ENCODE data around the gene ZNF367.
A peak's percentile ranks its signal among the peaks of the same experiment; 100 is the strongest.
"Not testable (repeated sequence)": the region's sequence is repeated elsewhere in the genome, so short reads cannot be mapped to it uniquely, and the experiment has no call there.

The ZNF367 gene

DNA sequence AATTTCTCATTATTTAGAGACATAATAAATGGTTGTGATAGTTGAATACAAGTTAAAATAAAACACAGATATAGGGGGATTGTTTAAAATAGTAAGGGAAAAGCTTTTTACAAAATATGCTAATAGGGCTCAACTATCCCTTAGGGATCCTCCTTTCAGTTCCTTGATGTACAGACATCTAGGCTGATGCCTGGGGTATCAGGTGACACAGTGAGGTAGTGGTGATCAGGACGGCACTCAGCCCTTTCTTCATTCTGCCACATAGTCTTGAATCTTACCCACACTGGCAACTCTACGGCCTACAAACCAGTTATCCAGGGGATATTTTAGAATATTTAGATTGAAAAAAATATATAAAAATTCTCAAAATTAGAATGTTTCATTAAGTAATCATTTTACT is 22.2 kb downstream of the ZNF367 start:
- no peak for ATAC-seq
- Mint-ChIP-seq H3K4me1 (peaks cover 13% of the 10 kb centered on the region), H3K4me3 (no peak overlapping the region), H3K36me3 (peaks cover 23% of the 10 kb centered on the region), H3K27me3 (no peaks in the 10 kb centered on the region), H3K27ac (no peak overlapping the region), H3K9me3 (peaks cover 9% of the 10 kb centered on the region)

DNA sequence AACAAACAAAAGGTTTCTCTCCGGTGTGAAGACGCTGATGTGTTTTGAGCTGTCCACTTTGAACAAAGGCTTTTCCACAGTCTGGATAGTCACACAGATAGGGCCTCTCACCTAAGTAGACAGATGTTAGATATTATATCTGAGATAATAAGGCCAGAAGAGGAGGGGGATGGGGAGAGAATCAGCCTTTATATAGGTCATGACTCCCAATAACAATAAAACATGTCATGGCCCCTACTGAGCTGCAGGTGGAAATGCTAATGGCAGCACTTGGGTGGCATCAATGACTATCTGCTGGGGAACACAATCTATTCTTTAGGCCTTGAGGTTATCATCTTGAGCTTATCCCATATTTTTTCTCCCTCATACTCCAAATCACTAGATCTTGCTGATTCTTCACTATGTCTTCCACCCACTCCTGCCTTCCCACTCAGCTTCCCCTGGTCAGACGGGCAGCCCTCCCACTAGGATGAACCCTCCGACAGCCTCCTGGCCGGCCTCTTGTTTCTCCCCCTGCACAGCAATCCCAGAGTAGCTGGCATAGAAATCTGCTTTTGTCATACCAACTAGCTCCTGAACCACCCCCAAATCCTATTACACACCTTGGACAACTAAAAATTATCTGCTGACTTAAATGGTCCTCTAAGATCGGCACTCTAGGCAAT is 23.2 kb downstream of the ZNF367 start:
- Mint-ChIP-seq H3K36me3 (peaks cover 13% of the 10 kb centered on the region), H3K27me3 (no peaks in the 10 kb centered on the region), H3K27ac (no peak overlapping the region), H3K9me3 (peaks cover 4% of the 10 kb centered on the region), H3K4me3 (no peak overlapping the region), H3K4me1 (peaks cover 7% of the 10 kb centered on the region)
- ATAC-seq = no peak

DNA sequence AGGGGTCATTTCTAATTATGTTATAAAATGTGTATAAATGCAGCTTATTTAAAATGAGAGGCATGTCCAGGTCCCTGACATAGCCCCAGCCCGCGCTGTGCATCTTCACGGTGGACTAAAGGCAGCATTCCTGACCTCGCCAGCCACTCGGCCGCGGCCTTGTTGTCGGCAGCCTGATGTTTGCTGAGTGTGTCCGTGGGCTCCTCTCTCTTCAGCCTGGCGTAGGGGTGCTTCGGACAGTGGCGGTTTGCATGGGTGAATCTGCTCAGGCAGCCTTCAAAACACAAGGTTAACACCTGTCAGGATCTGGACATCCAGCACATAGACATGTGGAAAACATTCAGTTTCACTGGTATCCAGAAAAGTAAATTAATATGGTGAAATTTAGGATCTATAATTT is 25.9 kb downstream of the ZNF367 start:
- Mint-ChIP-seq H3K4me1 (no peaks in the 10 kb centered on the region), H3K27ac (no peak overlapping the region), H3K4me3 (no peak overlapping the region), H3K27me3 (no peaks in the 10 kb centered on the region), H3K36me3 (peaks cover 6% of the 10 kb centered on the region), H3K9me3 (no peaks in the 10 kb centered on the region)
- no peak for ATAC-seq

DNA sequence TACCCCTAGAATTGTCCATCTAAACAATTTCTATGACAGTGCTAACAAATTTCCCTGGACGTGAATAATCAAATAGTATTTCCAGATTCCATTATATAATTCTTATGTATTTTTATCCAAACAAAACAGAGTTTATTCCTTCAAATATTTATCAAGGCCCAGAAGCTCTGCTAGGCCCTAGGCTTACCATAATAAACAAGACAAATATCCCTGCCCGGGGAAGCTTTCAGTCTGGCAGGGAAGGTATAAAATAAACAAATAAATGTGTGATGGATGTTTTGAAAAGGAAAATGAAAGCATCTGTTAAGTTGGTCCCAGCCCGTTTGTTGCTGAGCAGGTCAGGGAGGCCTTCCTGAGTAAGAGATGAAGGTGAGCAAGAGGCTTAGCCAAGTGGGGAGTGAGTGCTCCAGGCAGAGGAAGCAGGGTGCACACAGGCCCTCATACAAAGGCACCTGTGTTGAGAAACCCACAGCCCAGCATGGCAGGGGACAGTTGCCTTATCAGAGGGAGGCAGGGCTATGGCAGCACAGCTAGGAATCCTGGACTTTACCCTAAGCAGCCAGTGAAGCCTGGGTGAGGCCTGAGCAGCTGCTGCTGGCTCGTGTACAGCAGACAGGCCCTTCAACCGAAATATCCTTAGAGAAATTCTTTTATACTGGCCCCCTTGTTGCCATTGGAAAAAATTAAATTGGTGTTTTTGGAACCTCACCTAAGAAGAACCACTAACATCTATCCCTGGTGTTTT is 27.0 kb downstream of the ZNF367 start:
- H3K4me1 Mint-ChIP-seq = no peaks in the 10 kb centered on the region
- no peak overlapping the region for H3K4me3 Mint-ChIP-seq
- peaks cover 6% of the 10 kb centered on the region for H3K36me3 Mint-ChIP-seq
- no peak overlapping the region for H3K27ac Mint-ChIP-seq
- H3K27me3 Mint-ChIP-seq = no peaks in the 10 kb centered on the region
- no peaks in the 10 kb centered on the region for H3K9me3 Mint-ChIP-seq
- no peak for ATAC-seq

DNA sequence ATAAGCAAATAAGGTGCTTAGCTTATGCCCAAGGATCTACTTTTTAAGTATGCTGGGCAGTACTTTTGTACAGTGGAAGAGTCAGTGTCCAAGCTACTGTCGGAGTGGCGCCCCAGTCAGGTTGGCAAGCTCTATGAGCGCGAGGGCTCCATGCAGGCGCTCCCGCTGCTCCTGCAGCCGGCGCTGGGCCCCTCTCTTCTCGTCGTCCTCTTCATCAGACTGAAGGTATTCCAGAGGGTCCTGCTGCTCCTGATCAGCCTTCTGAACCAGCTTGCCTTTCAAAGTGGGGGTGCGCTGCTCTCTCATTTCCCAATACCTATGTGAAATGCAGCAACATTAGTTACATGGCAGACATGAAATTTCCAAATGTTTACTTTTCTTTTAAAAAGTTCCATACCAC is 30.0 kb downstream of the ZNF367 start:
- H3K27me3 Mint-ChIP-seq = no peaks in the 10 kb centered on the region
- H3K9me3 Mint-ChIP-seq = no peaks in the 10 kb centered on the region
- peaks cover 6% of the 10 kb centered on the region for H3K36me3 Mint-ChIP-seq
- ATAC-seq = no peak
- no peak overlapping the region for H3K27ac Mint-ChIP-seq
- H3K4me1 Mint-ChIP-seq = no peaks in the 10 kb centered on the region
- H3K4me3 Mint-ChIP-seq = no peak overlapping the region

DNA sequence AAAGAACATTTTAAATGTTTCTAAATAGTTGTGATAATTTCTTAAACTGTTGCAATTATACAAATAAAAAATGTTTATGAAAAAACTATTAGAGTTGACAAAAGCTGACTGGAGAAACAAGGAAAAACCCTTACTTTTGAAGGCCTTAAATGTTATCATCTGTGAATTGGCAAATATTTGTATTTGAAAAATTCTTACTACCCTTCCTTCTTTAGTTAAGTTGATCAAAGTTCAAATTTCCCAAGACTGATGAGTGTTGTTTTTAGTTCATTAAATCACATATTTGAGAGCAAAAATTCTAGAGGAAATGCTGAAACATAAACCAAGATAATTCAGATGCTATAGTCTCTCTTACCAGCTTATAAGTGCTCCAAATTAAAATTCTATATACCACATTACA is 32.0 kb downstream of the ZNF367 start:
- H3K4me1 Mint-ChIP-seq = peaks cover 15% of the 10 kb centered on the region
- no peaks in the 10 kb centered on the region for H3K27me3 Mint-ChIP-seq
- H3K36me3 Mint-ChIP-seq = peaks cover 7% of the 10 kb centered on the region
- no peak for ATAC-seq
- H3K27ac Mint-ChIP-seq = peak overlapping the region; percentile 21
- no peak overlapping the region for H3K4me3 Mint-ChIP-seq
- no peaks in the 10 kb centered on the region for H3K9me3 Mint-ChIP-seq

DNA sequence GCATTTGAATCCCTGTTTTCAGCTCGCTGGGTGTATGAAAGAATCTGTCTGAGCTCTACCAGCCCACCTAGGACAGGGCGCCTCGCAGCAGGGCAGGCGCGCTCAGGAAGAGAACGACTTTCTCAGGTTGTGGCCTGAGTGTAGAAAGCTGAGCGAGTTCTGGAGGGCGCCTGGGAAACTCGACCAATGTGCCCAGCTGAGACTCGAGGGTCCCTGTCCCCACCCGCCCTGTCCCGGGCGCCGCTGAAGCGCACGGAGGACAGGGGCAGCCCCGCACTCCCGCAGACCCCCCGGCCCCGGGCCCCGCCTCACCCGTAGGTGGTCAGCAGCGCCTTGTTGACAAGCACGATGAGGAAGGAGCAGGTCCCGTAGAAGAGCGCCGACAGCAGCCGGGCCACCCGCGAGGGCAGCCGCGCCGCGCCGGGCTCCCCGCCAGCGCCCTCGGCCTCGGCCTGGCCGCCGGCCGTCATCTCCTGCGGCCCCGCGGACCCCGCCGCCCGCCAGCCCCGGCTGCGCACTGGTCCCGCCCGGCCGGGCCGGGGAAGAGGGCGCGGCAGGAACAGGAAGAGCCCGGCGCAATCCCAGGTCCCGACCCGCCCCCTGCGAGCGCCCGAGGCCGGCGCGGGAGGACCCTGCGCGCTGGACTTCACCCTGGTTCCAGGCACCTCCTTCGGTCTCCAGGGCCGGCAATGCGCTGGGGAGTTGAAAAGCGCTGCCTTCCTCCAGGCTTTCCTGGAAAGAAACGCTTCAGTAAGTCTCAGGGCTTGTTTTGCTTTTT is 34.8 kb downstream of the ZNF367 start, which contains the start of gene SLC35D2:
SLC35D2 (minus strand) TSS at position 547 of the 778 bp plus-strand sequence; CDS start at position 470, 77 bp downstream.
- Mint-ChIP-seq H3K36me3 (peaks cover 17% of the 10 kb centered on the region), H3K27me3 (no peaks in the 10 kb centered on the region), H3K4me3 (peak within 1 kb of the TSS; percentile 79), H3K27ac (peak within 1 kb of the TSS; percentile 70), H3K9me3 (no peaks in the 10 kb centered on the region), H3K4me1 (peaks cover 20% of the 10 kb centered on the region)
- peak; percentile 78 for ATAC-seq

DNA sequence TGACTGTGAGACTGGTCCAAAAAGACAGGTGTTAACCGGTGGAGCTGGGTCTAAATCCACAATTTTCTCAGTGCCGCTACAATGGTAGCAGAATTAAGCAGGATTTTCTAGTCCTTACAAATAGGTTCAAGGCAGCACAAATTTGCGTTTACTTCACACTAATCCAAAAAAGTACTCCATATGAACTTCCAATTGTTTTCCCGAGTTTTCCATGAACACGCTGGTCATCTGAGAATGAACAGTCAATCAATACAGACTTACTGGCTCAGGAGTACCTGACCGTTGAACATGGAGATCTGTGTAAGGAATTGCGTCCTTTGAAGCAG is 35.4 kb downstream of the ZNF367 start:
- H3K36me3 Mint-ChIP-seq = peaks cover 17% of the 10 kb centered on the region
- no peak for ATAC-seq
- no peaks in the 10 kb centered on the region for H3K27me3 Mint-ChIP-seq
- H3K4me3 Mint-ChIP-seq = peak overlapping the region; percentile 77
- H3K27ac Mint-ChIP-seq = peak overlapping the region; percentile 30
- peaks cover 20% of the 10 kb centered on the region for H3K4me1 Mint-ChIP-seq
- no peaks in the 10 kb centered on the region for H3K9me3 Mint-ChIP-seq

DNA sequence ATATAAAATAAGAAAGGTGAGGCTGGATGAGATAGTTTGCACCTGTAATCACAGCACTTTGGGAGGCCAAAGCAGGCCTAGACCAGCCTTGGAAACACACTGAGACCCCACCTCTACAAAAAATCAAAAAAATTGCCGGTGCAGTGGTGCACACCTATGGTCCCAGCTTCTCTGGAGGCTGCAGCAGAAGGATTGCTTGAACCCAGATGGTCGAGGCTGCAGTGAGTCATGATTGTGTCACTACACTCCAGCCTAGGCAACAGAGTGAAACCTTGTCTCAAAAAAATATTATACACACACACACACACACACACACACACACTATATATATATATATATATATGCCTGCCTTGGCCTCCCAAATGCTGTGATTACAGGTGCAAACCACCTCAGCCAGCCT is 36.0 kb downstream of the ZNF367 start:
- Mint-ChIP-seq H3K36me3 (peaks cover 21% of the 10 kb centered on the region), H3K4me3 (no peak overlapping the region), H3K27me3 (no peaks in the 10 kb centered on the region), H3K27ac (no peak overlapping the region), H3K4me1 (peaks cover 20% of the 10 kb centered on the region), H3K9me3 (no peaks in the 10 kb centered on the region)
- no peak for ATAC-seq

DNA sequence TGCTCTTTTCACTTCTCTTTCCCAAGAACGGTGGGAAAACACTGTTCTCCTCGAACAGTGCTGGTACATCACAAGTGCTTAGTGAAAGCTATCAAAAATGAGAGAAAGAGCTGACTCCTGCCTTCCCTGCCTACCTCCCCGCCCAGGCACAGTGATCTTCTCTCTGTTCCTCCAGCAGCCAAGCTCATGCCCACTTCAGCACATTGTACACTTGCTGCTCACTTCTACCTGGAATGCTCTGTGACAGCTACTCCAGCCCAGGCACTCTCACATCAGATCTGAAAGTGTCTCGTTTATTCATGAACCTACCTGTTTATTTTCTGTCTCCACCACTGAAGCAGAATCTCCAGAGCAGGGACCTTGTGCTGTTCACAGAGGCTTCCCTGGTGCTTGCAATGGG is 36.5 kb downstream of the ZNF367 start:
- no peak overlapping the region for H3K4me3 Mint-ChIP-seq
- peaks cover 21% of the 10 kb centered on the region for H3K36me3 Mint-ChIP-seq
- H3K4me1 Mint-ChIP-seq = peaks cover 20% of the 10 kb centered on the region
- H3K27ac Mint-ChIP-seq = no peak overlapping the region
- H3K27me3 Mint-ChIP-seq = no peaks in the 10 kb centered on the region
- no peak for ATAC-seq
- no peaks in the 10 kb centered on the region for H3K9me3 Mint-ChIP-seq

DNA sequence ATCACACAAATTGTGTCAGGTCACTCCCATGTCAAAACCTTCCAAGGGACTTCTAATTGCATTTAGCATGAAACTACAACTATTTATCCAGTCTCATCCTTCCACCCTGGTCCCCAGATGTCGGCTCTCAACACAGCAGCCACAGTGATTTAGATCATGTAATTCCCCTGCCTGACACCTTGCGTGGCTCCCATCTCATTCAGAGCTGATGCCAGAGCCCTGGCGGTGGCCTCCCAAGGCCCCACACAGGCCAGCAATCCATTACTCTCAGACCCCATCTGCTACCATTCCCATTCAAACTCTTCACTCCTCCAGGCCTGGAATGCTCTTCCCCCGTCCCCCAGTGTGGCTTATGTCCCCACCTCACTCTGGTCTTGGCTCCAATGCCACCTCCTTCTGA is 37.0 kb downstream of the ZNF367 start:
- Mint-ChIP-seq H3K27me3 (no peaks in the 10 kb centered on the region), H3K9me3 (no peaks in the 10 kb centered on the region), H3K27ac (no peak overlapping the region), H3K36me3 (peaks cover 21% of the 10 kb centered on the region), H3K4me1 (peaks cover 20% of the 10 kb centered on the region), H3K4me3 (no peak overlapping the region)
- no peak for ATAC-seq

DNA sequence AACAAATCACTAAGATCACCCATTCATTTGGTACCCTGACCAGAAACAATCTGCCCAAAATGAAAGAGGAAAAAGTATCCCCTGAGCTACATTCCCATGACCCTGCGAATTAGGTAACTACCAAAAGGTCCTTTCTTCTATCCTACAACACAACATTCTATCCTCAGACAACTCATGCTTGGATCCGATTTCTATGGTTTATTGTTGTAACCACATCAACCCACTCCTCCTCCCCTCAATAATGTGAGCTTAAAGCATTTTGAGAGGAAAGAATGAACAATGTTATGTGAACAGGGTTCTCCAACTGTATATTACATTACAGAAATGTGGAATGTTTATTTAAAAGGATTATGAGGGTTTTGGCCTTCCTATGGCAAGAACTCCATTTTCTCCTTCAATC is 38.7 kb downstream of the ZNF367 start:
- H3K27ac Mint-ChIP-seq = no peak overlapping the region
- H3K4me1 Mint-ChIP-seq = peaks cover 20% of the 10 kb centered on the region
- H3K9me3 Mint-ChIP-seq = no peaks in the 10 kb centered on the region
- peaks cover 21% of the 10 kb centered on the region for H3K36me3 Mint-ChIP-seq
- no peaks in the 10 kb centered on the region for H3K27me3 Mint-ChIP-seq
- ATAC-seq = no peak
- no peak overlapping the region for H3K4me3 Mint-ChIP-seq

DNA sequence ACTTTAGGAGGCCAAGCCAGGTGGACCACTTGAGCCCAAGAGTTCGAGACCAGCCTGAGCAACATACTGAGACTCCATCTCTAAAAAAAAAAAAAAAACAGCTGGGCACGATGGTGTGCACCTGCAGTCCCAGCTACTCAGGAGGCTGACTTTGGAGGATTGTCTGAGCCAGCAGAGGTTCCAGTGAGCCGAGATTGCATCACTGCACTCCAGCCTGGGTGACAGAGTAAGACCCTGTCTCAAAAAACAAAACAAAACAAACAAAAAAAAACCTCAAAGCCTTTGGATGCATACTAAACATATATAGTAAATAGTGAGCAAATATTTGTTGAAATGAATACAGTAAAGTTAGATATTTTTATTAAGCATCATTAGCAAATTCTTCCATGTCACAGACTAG is 40.0 kb downstream of the ZNF367 start:
- H3K36me3 Mint-ChIP-seq = peaks cover 21% of the 10 kb centered on the region
- H3K27me3 Mint-ChIP-seq = no peaks in the 10 kb centered on the region
- peaks cover 20% of the 10 kb centered on the region for H3K4me1 Mint-ChIP-seq
- H3K4me3 Mint-ChIP-seq = no peak overlapping the region
- H3K9me3 Mint-ChIP-seq = no peaks in the 10 kb centered on the region
- no peak for ATAC-seq
- H3K27ac Mint-ChIP-seq = no peak overlapping the region

DNA sequence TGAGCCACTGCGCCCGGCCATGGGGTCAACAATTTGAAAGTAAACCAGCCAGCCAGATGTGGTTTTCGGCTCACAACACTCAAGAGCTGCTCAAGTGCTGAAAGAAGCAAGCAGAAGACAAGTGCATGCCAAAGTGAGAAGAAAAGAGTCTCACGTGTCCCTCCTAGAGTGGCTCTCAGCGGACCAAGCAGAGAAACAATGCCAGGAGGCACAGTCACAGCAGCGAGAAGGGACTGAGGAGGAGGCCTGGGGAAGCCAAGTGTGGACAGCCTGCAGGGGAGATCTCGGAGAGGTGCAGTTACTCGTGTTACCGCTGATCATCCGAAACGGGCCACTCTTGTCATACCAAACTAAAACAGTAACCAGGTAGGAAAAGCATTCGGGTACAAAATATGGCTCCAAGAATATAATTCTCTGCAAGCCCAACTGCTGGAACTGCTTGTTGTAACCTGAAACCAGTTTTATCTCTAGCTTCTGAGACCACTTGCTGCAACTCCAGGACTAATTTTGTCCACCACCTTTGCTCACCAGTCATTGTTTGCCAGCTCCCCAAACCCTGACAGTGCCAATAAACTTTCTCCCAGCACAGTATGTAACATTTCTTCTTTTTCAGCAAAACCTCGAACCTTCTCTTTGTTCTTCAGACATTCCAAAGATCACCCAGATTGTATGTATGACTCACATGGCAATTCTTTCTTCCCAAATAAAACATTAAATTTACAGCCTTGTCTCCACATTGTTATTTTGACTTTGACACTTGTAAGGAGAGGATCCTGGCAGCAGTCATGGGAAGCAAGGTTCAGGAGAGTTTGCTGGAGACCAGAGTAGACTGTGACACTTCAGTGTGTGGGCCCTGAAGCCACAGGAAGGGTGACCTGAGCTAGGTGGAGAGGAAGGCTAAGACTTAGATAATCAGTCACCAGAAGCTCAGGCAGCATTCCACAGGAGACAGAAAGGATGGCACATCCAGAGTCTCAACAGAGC is 41.0 kb downstream of the ZNF367 start:
- H3K27ac Mint-ChIP-seq = no peak overlapping the region
- no peak overlapping the region for H3K4me3 Mint-ChIP-seq
- H3K27me3 Mint-ChIP-seq = no peaks in the 10 kb centered on the region
- H3K36me3 Mint-ChIP-seq = peaks cover 21% of the 10 kb centered on the region
- H3K9me3 Mint-ChIP-seq = no peaks in the 10 kb centered on the region
- ATAC-seq = no peak
- peaks cover 14% of the 10 kb centered on the region for H3K4me1 Mint-ChIP-seq

DNA sequence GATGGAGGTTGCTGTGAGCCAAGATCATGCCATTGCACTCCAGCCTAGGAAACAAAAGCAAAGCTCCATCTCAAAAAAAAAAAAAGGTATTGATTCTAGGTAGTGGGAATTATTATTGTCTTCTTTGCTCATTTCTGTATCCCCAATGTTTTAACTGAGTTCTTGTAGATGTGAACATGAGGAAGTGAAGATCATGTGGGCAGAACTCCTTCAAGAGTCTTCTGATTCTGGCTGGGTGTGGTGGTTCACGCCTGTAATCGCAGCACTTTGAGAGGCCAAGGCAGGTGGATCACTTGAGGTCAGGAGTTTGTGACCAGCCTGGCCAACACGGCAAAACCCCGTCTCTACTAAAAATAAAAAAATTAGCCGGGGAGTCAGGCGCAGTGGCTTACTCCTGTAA is 42.7 kb downstream of the ZNF367 start:
- H3K27me3 Mint-ChIP-seq, H3K36me3 Mint-ChIP-seq, H3K4me1 Mint-ChIP-seq, H3K27ac Mint-ChIP-seq, ATAC-seq, H3K4me3 Mint-ChIP-seq, H3K9me3 Mint-ChIP-seq: not testable (repeated sequence)

All from stimulated activated memory B cell treated with anti-CD40 and anti-IgM and Interleukin-4, amounts not matched to agents 10 μg/mL and 1 μg/mL and 100 μg/mL, for 72 hours (primary cell).